CD4-positive, alpha-beta T cell treated with Interleukin-2 at 100 ng/mL for 4 hours (primary cell): ENCODE data around the gene NTMT1.
"Not testable (repeated sequence)": the region's sequence is repeated elsewhere in the genome, so short reads cannot be mapped to it uniquely, and the experiment has no call there.

Experiments
- DNase-seq: peaks from one replicate; pipeline ENCODE4 v3.0.0-alpha.2; 2020; ENCODE audit warnings: low spot score

NTMT1 gene, protein sequence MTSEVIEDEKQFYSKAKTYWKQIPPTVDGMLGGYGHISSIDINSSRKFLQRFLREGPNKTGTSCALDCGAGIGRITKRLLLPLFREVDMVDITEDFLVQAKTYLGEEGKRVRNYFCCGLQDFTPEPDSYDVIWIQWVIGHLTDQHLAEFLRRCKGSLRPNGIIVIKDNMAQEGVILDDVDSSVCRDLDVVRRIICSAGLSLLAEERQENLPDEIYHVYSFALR

DNA sequence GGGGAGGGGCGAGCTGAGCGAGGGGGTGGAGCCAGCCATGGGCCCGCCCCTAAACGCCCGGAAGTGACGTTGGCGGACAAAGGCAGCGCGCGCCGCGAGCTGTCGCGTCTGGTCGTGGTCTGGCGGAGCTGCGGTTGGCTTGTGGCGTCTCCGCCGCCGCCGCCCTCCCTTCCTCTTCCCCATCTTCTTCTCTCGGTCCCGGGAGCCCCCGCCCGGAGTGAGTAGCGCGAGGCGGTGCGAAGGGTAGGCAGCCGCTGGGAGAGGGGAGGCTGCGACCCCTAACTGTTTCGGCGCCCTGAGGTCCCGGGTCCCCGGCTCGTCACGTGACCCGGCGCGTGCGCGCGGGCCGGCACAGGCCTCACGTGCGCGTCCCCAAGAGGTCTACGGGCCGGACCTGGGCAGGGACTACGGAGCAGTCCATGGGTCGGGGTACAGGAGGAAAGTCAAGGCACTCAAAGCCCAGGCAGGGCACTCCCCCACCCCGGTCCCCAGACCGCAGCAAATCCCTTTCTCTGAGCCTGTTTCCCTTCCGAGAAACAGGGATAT is at the start of gene NTMT1:
NTMT1 (plus strand) TSS at position 85 of the 546 bp plus-strand sequence. CDS start 6,541 bp downstream, outside the sequence.
- DNase-seq = peak; percentile 89

DNA sequence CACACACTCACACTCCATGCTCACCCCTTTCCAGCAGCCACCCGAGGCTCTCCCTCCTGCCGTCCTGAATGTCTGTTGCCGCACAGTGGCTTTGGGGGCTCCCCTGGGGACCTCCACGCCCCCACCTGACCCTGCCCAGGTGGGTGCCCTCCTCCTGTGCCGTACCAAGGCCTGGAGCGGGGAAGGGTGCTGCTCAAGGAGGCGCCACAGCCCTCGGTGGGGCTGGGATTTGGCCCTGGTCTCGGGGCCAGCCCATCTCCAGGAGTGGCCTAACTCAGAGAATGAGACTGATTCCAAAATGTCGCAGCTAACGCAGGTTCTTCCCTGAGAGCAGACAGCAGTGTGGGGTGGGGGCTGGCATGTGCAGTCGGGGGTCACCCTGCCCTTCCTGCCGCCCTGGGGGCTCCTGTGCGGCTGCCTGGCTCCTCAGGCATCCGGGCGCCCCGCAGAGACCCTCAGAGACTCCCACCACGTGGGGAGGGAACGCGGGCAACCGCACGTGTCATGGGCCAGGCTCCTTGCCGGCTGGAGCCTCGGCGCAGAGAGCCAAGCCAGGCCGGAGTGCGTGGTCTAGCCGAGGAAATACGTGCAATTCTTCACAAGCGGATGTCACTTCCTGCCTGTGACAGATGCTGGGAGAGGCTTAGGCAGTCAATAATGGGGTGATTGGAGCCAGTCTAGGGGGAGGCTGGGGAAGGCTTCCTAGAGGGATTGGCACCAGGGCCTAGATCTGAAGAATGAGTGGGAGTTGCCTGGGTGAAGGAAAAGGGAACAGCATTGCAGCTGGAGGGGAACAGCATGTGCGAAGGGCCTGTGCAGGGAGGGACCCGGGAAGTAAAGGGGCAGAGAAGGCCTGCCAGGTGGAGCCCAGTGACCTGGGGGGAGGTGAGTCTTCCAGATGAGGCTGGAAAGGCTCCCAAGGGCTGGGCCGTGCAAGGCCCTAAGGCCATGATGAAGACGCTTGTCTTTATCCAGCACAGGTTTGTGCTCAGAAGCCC is 49.1 kb upstream of the NTMT1 start:
- DNase-seq = no peak

DNA sequence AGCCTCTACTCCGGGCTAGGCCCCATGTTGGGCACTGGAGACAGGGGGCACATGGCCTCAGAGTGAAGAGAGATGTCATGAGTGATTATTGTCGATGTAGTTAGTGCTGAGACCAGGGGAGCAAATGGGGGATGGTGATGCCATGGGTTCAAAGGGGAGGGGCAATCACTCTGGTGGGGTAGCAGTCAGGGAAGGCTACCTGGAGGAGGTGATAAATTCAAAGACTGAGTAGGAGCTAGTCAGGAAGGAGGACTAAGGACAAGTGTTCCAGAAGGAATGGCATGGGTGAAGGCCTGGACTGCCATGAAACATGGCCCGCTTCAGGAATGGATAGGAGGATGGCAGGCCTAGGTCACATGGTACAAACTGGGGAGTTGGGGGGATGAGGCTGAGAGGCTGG is 46.7 kb upstream of the NTMT1 start:
- no peak for DNase-seq

DNA sequence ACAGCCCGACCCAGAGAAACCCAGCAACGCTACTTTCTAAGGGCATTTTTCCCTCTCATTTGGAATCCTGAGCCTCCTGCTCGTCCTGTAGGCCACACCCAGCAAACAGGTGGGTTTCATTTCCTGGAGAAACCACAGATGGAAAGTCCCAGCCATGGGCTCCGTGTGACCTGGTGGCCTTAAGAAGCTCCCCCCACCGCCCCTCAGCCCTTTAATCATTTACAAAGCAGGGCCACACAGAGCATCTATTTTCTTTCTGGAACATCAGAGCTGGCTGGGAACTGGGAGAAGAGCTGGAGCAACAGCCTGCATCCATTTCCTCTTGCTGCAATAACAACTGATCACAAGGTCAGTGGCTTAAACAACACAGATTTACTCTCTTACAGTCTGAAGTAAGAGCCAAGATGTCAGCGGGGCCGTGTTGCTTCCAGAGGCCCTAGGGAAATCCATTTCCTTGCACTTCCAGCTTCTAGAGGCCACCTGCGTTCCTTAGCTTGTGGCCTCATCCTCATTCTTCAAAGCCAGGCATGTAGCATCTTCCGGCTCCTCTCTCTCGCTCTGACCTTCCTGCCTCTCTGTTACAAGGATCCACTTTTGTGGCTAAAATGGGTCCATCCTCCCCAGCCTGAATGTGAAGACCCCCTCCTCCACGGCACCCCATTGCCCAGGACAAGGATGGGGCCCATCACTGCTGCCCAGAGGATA is 45.6 kb upstream of the NTMT1 start:
- peak; percentile 57 for DNase-seq

GRCh38 chr9:129581505-129582189 is 44.3 kb upstream of the NTMT1 start:
- no peak for DNase-seq

DNA sequence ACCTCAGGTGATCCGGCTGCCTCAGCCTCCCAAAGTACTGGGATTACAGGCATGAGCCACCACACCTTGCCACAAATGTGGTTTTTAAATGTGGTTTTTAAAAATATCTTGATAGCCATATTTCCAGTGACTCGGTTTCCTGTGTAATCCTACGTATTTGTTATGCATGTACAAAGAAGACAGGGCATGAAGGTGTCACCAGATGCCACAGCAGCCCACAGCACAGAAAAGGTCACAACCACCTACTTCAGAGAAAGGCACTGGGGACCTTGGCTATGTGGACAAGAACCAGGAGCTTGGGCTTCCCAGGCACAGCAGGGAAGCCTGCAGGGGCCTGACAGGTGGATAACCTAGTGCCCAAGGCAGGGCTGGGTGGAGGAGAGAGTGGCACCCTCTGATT is 43.1 kb upstream of the NTMT1 start:
- DNase-seq = peak; percentile 57

DNA sequence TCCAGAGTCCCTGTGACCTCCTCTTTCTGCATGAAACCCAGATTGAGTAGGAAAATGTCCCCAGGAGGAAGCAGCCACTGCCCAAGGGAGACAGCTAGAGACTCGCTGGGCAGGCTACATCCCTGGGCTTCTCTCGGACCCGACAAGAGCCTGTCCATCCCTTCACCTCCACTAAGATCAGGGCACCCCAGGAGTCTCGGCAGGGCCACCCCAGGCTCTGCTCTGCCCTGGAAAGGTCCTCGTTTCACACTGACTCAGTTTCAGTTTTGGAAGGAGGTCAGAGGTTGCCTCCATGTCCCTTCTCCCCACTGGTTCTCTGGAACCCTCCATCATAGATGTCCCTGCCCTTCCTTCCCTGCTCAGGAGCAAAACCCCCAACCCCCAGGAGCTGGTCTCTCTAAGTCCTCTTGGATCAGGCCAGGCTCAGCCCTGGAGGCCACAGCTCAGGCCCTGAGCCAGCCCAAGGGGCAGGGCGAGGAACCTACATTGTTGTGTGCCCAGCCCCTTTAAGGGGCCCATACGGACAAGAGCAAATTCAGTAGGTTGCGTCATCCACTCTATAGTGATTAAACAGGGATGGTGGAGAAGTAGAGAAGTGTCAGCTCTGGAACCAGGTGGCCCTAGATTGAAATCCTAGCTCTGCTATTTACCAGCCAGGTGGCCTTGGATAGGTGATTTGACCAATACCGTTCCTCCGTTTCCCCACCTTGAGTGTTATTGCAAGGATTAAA is 42.5 kb upstream of the NTMT1 start:
- DNase-seq = no peak

DNA sequence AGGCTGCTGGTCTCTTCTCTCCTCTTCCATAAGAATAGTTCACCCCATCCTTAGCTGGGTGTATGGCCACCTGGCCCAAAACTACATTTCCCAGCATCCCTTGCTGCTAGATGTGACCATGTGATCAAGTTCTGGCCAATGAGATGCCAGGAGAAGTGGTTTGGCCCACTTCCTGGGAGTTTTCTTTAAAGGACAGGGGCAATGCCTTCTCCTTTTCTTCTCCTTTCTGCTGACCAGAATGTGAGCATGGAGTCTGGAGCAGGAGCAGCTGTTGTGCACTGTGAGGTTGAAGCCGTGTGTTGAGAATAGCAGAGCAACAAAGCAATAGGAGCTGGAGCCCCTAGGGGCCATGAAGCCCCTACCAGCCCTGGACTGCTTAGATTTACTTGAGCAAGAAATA is 41.8 kb upstream of the NTMT1 start:
- peak; percentile 73 for DNase-seq

GRCh38 chr9:129585352-129585751 is 40.6 kb upstream of the NTMT1 start:
- DNase-seq = no peak

DNA sequence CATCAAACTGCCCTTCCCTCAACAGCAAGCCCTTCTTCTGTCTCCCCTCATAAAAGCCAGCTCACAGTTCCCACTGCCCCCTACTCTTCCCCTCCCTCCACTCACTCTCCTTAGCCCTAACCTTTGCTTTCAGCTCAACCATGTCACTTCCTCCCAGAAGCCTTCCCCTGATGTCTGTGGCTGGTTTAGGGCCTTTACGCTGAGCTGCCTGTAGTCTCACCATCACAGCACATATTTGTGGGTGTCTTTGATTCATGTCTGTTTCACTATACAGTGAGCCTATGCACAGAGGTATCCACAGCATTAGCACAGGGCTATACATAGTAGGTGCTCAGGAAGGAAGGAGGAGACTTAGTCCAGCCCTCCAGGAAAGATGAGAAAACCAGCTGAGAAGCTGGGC is 39.7 kb upstream of the NTMT1 start:
- DNase-seq = no peak

DNA sequence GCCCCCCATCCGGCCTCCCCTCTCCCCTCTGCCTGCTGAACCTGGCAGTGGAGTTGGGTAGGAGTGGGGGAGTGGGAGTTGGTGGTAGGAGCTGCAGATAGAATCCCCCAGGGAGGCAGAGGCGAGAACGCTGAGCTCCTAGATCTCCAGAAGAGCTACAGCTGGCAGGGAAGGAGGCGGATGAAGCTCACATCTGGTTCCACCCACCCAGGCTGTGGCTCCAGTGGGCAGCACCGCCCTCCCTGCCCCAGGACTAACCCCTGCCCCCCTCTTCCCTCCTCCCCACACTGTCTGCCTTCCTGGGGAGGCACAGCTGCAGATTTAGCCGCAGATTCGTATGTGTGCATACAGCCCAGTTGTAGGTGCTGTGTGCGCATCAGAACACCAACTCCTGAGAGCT is 39.3 kb upstream of the NTMT1 start:
- DNase-seq = no peak

DNA sequence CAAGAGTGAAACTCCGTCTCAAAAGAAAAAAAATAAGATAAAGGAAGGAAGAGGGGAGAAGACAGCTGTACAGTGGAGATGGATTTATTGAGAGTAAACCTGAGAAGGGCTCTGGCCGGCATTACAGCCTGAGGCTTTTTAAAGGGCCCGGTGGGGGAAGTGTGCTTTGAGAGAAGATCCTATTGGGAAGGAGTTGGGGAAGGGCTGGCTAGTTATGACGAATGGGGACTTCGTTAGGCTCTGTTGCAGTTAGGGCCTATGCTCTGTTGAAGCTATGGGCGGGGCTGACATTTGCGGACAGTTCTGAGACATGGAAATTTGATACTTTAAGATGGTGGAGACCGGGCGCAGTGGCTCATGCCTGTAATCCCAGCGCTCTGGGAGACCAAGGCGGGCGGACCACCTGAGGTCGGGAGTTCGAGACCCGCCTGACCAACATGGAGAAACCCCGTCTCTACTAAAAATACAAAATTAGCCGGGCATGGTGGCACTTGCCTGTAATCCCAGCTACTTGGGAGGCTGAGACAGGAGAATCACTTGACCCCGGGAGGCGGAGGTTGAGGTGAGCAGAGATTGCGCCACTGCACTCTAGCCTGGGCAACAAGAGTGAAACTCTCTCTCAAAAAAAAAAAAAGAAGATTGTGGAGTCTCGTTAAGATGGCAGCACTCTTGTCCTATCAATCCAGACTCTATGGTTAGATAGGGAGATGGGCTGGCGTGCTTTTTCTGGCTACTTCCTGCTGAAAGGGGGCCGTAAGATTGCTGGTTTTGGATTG is 38.3 kb upstream of the NTMT1 start:
- DNase-seq = no peak

- DNase-seq = no peak
These were observed 35.5 kb upstream of the NTMT1 start for GRCh38 chr9:129590466-129590865.

DNA sequence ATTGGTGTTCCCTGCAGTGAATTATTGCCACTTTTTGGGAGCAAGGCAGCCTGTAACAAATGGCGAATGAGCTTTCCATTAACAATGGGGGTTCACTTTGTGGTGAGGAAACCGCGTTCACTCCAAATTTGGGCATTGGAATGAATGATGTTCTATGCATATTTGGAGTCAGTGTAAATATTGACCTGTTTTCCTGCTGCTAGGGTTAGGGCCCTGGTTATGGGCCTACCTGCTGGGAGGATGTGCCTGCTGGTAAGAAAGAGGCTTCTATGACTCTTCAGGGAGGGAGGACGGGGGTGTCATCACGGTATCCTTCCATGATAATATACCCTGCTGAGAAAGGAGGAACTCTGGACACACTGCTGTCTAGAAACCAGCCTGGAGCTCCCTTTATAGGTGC is 34.0 kb upstream of the NTMT1 start:
- DNase-seq = no peak

- not testable (repeated sequence) for DNase-seq
These were observed 33.2 kb upstream of the NTMT1 start for GRCh38 chr9:129592790-129593189.

DNA sequence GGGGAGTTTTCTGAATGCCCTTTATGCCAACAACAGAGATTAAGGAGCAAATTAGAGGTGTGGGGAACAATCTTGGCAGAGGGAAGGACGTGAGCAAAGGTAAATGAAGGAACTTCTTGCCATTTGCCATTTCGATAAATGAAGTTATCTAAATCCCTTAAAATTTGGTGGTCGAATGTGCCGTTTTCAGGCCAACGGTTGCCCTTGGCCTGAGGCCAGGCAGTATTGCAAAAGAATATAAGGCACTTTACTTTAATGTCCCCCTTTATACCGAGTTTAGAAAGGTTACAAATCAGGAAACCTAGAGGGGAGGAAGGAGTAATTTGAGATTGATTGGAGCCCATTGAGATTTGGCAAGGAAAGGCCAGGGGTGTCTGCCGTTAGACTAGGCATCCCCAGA is 31.3 kb upstream of the NTMT1 start:
- DNase-seq = no peak

GRCh38 chr9:129595311-129595741 is 30.6 kb upstream of the NTMT1 start:
- DNase-seq = no peak

GRCh38 chr9:129595903-129596540 is 29.9 kb upstream of the NTMT1 start:
- DNase-seq = no peak

DNA sequence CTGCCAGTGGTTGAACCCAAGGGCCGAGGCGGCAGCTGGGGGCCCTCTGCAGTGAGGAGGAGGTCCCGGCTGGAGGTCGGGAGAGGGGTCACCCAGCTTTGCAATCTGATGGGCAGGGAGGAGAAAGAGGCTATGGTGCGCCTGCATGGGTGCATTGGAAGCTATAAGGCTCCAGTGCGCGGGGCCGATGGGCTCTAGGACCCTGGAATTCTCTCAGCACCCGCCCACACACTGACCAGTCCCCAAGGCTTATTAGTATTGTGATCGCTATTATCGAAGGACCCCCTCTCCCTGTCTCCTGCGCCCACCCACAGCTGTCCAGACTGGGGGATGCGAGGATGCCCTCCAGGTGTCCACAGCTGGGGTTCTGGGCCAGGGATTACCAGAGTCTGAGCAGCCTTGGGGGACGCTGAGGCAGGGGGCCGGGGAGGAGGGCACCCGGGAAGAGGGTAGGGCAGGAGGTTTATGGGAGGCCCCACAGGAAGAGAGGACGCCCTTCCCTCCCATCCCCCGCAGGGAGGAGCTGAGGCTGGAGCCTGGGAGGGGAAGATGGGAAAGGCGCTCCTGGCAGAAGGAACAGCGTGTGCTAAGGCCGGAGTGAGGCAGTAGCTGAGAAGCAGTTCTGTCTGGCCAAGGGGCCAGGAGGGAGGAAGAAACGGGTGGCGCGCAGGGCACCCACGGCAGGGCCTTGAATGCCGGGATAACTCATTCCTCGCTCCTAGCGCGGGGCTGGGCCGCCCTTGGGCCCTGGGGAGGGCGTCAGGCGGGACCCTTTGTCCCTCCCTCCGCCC is 29.2 kb upstream of the NTMT1 start:
- DNase-seq = no peak
